ENCODE data around the gene PTPRD.

The PTPRD gene

DNA sequence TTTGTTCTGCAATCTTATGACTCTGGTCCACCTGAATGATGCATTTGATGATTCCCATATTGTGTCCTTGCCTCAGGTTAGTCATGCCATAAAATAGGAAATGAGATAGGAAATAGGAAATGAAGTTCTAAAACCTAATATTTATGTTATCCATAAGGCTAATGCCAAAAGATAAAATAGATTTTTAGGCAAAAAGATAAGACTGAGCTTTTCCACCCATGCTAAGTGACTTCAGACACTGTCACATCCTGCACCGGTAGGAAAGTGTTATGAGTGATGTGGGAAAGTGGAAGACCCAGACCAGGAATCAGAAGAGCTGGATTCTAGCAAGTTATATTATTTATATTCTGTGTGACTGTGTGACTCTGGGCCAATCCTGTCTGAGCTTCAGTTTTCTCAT is 2212.4 kb downstream of the PTPRD start:
- TF ChIP-seq, protein P1, sequence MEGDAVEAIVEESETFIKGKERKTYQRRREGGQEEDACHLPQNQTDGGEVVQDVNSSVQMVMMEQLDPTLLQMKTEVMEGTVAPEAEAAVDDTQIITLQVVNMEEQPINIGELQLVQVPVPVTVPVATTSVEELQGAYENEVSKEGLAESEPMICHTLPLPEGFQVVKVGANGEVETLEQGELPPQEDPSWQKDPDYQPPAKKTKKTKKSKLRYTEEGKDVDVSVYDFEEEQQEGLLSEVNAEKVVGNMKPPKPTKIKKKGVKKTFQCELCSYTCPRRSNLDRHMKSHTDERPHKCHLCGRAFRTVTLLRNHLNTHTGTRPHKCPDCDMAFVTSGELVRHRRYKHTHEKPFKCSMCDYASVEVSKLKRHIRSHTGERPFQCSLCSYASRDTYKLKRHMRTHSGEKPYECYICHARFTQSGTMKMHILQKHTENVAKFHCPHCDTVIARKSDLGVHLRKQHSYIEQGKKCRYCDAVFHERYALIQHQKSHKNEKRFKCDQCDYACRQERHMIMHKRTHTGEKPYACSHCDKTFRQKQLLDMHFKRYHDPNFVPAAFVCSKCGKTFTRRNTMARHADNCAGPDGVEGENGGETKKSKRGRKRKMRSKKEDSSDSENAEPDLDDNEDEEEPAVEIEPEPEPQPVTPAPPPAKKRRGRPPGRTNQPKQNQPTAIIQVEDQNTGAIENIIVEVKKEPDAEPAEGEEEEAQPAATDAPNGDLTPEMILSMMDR (IDR thresholded peaks at IDR 0.05; ENCODE audit: insufficient read depth, missing control alignments), result no peak
- FAIRE-seq, result no peak
- DNase-seq (ENCODE audit: insufficient read length, low spot score), result no peak

GRCh38 chr9:8395022-8395421 is 2217.8 kb downstream of the PTPRD start:
- TF ChIP-seq, protein P1 (IDR thresholded peaks at IDR 0.05; ENCODE audit: insufficient read depth, missing control alignments), result no peak
- DNase-seq (ENCODE audit: insufficient read length, low spot score) (no peak), FAIRE-seq (no peak)

DNA sequence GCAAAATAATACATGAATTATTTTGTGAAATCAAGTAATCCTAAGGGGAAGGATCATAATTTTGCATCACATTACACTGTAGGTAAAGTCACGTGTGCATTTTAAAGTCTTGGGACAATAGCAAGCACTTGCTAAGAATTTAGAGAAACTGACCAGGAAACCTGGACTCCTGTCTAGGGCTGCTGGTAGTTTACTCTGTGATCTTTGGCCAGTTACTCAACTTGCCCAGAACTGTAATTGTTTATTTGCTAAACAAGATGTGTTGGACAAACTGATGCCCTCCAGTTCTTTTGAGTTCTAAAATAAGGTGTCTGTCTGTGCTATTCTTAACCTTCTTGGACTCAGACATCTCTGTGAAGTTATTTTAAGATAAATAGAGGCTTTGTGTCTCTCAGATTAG is 2218.5 kb downstream of the PTPRD start:
- no peak for DNase-seq (ENCODE audit: insufficient read length, low spot score)
- TF ChIP-seq, protein P1 (IDR thresholded peaks at IDR 0.05; ENCODE audit: insufficient read depth, missing control alignments), result no peak
- FAIRE-seq, result no peak

- TF ChIP-seq, protein P1 (IDR thresholded peaks at IDR 0.05; ENCODE audit: insufficient read depth, missing control alignments), result no peak
- DNase-seq (ENCODE audit: insufficient read length, low spot score) (no peak), FAIRE-seq (no peak)
These were observed 2219.9 kb downstream of the PTPRD start for GRCh38 chr9:8392866-8393265.

GRCh38 chr9:8391566-8391965 is 2221.2 kb downstream of the PTPRD start:
- DNase-seq (ENCODE audit: insufficient read length, low spot score) (no peak), FAIRE-seq (no peak)
- TF ChIP-seq, protein P1 (IDR thresholded peaks at IDR 0.05; ENCODE audit: insufficient read depth, missing control alignments), result no peak

DNA sequence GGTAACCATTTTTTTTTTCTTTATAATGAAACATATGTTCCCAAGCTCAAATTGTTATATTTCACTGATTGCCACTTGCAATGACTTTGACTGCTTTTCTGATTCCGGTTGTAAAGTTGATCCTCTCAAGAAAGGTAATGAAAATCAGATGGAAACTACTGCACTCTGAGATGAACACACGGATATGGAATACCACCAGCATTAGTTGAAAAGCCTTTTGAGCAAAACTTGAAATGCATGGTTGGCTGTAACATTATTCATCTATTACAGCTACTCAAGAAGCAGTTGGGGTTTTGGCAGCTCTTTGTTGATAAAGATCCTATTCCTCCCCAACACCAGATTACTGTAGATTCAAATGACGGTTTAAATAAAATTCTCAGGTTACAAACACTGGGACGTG is 2221.7 kb downstream of the PTPRD start:
- FAIRE-seq (no peak), DNase-seq (ENCODE audit: insufficient read length, low spot score) (no peak)
- TF ChIP-seq, protein P1 (IDR thresholded peaks at IDR 0.05; ENCODE audit: insufficient read depth, missing control alignments), result no peak

- FAIRE-seq (no peak), DNase-seq (ENCODE audit: insufficient read length, low spot score) (no peak)
- TF ChIP-seq, protein P1 (IDR thresholded peaks at IDR 0.05; ENCODE audit: insufficient read depth, missing control alignments), result no peak
These were observed 2222.2 kb downstream of the PTPRD start for GRCh38 chr9:8390571-8390970.
